Kidney (tissue), 14 donors: ENCODE data around the gene ESRRG. TPM values are rescaled to one million over a fixed set of nuclear protein-coding genes. Genes with fewer than 3 reads are reported as not detected.
A peak's percentile ranks its signal among the peaks of the same experiment; 100 is the strongest.

Experiments
- DNase-seq, 5 donors: peaks; one replicate each; pipeline ENCODE4 v3.0.0-alpha.2; 2013 to 2020
- FAIRE-seq: peaks from 2 replicates; lab custom pipeline; 2012; peaks lifted over from hg19 to GRCh38; lab: Jason Lieb, UNC
- H3K27ac ChIP-seq, 2 donors: one replicate each; pipeline ENCODE4 v1.7.0; 2013; ENCODE audit warnings: low read depth in 2 of 2, low read length in 2 of 2, inconsistent platforms in 1 of 2
- H3K27me3 ChIP-seq: one replicate; pipeline ENCODE4 v1.7.1; 2013; ENCODE audit warnings: low read length, inconsistent platforms; ENCODE audit not compliant: control insufficient read depth, insufficient read depth
- H3K36me3 ChIP-seq, 3 donors: one replicate each; pipeline versions ENCODE4 v1.7.0 to v1.7.1; 2013; ENCODE audit warnings: low read length in 3 of 3, control low read depth in 1 of 3, inconsistent platforms in 1 of 3; ENCODE audit not compliant: insufficient read depth in 3 of 3, control insufficient read depth in 2 of 3
- H3K4me1 ChIP-seq, 3 donors: one replicate each; pipeline versions ENCODE4 v1.7.0 to v1.7.1; 2013; ENCODE audit warnings: low read length in 3 of 3, inconsistent platforms in 1 of 3, low read depth in 1 of 3; ENCODE audit not compliant: control insufficient read depth in 2 of 3, insufficient read depth in 2 of 3
- H3K4me3 ChIP-seq, 3 donors: one replicate each; pipeline versions ENCODE4 v1.7.0 to v1.8.1; 2013; ENCODE audit warnings: low read length in 3 of 3, control low read depth in 1 of 3, inconsistent platforms in 1 of 3
- H3K9ac ChIP-seq, 3 donors: one replicate each; pipeline versions ENCODE4 v1.7.0 to v1.7.1; 2013; ENCODE audit warnings: low read length in 3 of 3, control low read depth in 1 of 3, inconsistent platforms in 1 of 3
- H3K9me3 ChIP-seq, 3 donors: one replicate each; pipeline versions ENCODE4 v1.7.0 to v1.7.1; 2013; ENCODE audit warnings: low read length in 3 of 3, control low read depth in 1 of 3, inconsistent platforms in 1 of 3; ENCODE audit not compliant: control insufficient read depth in 2 of 3, insufficient read depth in 1 of 3
- intact Hi-C: fragments of 100-400 bp; cut with DNase I; formaldehyde crosslinking; loops from one replicate; pipeline ENCODE4 v1.11.1; 2022
- polyA plus RNA-seq: library from polyadenylated mRNA; stranded (reverse); fragments of 350-450 nt; fragmentation: Illumina TruSeq; extraction: RNeasy Lipid Tissue Mini Kit (QIAGEN cat#74804); gene quantifications from one replicate; pipeline ENCODE4 v1.2.3, GENCODE V29; 2014; ENCODE audit warnings: low read depth, low replicate concordance; ENCODE audit not compliant: insufficient read depth
- total RNA-seq: library from RNA; stranded (reverse); fragmentation: NEBNext Ultra II Directional; extraction: Animal tissue kit (Norgen Biotek cat#: 25700); gene quantifications from one replicate; pipeline ENCODE4 v1.2.1, GENCODE V29; 2021
- TF ChIP-seq, protein P1 (sequence below): IDR thresholded peaks from 3 replicates; pipeline ENCODE4 v1.5.1; 2012; ENCODE audit warnings: mild to moderate bottlenecking, moderate library complexity, borderline replicate concordance; ENCODE audit not compliant: insufficient read depth; ENCODE audit errors: extremely low read depth
- donor health status: control.
- donor health status: control.
- donor health status: control.
- donor health status: control.
- donor health status: control.
- donor health status: DM: yes; HTN: yes; CAD: no.
- donor health status: Normal renal cell carcinoma (clear cell type).

ESRRG gene
- total and polyA plus RNA-seq, 2 donors from 2014 or later, result 11.9 to 25.3 TPM

DNA sequence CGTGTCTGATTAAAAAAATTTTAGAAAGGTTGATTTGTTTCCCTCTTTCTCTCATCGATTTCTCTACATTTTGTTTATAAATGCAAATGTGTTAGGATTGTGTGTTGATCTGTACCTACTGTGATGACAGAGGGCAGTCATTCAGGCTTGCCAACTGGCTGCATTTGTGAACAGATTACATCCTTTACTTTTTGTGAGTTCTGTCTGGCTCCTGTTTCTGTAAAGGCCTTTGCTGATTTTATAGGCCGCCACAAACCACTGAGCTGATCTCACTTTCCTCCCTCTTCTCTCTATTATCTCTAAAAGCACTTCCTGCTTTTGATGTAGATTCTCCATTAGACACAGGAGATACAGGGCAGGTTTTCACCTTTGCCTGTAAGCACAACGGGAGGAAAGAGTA, 106.8 kb downstream of the ESRRG start:
- DNase-seq (no peak), FAIRE-seq (no peak)
- no peaks in the 10 kb centered on the region for H3K9me3 ChIP-seq
- TF ChIP-seq, protein P1, sequence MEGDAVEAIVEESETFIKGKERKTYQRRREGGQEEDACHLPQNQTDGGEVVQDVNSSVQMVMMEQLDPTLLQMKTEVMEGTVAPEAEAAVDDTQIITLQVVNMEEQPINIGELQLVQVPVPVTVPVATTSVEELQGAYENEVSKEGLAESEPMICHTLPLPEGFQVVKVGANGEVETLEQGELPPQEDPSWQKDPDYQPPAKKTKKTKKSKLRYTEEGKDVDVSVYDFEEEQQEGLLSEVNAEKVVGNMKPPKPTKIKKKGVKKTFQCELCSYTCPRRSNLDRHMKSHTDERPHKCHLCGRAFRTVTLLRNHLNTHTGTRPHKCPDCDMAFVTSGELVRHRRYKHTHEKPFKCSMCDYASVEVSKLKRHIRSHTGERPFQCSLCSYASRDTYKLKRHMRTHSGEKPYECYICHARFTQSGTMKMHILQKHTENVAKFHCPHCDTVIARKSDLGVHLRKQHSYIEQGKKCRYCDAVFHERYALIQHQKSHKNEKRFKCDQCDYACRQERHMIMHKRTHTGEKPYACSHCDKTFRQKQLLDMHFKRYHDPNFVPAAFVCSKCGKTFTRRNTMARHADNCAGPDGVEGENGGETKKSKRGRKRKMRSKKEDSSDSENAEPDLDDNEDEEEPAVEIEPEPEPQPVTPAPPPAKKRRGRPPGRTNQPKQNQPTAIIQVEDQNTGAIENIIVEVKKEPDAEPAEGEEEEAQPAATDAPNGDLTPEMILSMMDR, result no peak
- no peaks in the 10 kb centered on the region for H3K4me1 ChIP-seq
- intact Hi-C loops, result no loop called here
- H3K4me3 ChIP-seq, result no peak overlapping the region
- no peak overlapping the region for H3K9ac ChIP-seq
- H3K36me3 ChIP-seq, result peaks cover 0 to 2% (median 0%) of the 10 kb centered on the region in 3 donors
- no peak overlapping the region for H3K27ac ChIP-seq
- H3K27me3 ChIP-seq, result no peaks in the 10 kb centered on the region

DNA sequence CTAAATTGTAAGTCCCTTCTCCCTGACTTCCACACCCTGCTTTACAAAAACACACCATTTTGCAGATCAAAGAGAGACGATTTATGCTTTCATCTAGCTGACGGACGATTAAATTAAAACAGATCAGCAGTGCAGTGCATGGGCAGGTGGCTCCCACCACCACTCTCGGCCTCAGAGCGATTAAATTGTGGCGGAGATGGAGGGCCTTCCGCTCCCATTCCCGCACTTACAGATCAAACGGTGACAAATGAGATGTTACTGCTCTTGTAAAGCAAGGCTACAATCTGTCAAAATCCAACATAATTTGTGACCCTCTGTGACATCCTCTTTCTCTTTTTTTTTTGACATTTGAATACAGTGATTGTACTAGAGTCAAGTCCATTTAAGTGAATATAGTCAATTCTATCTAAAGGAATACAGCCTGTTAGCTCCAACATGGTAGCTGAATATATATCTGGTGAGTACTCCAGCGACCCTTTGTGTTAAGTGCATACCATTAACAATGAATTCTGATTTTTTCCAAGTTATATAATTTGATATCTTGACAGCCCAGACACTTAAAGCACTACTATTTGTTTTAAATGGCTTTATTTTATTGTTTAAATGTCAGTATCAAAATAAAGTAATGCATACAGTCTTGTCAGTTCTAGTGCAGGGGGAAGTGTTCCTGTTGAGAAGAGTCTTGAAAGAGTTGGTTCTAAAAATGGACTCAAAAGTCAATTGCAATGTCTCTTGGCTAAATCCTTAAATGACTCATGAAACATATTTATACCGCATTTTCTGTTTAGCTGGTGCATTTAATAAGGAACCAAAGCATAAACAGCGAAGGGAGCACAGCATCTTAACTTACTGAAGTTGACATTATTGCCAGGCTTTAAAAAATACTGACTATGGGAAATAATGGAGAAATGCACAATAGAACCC, 109.0 kb downstream of the ESRRG start:
- peak in 2 of 5 donors; percentile 11 to 26 for DNase-seq
- intact Hi-C loops, result no loop called here
- Histone ChIP-seq H3K36me3 (peaks cover 0 to 2% (median 0%) of the 10 kb centered on the region in 3 donors), H3K4me1 (no peaks in the 10 kb centered on the region), H3K9me3 (no peaks in the 10 kb centered on the region), H3K27ac (no peak overlapping the region), H3K4me3 (no peak overlapping the region), H3K9ac (no peak overlapping the region), H3K27me3 (no peaks in the 10 kb centered on the region)
- no peak for FAIRE-seq
- TF ChIP-seq, protein P1, result no peak

DNA sequence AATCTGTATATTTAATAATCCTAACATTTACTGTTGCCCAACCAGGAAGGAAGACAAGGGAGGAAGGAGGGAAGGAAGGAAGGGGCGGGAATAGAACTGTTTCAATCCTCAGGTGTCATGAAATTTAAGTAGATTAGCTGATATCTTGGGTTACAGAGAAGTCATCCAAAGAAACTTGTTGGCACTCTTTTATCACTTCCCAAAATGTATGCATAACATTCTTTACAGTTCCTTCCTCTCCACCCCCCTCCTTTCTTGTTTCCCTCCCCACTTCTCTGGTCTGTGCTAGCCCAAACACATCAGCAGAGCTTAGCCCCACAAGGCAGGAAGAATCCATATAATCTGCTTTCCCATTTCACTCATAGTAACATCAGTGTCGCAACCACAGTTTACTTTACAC, 110.9 kb downstream of the ESRRG start:
- FAIRE-seq (no peak), DNase-seq (no peak)
- intact Hi-C loops, result no loop called here
- Histone ChIP-seq H3K4me3 (no peak overlapping the region), H3K27ac (no peak overlapping the region), H3K36me3 (peaks cover 0 to 2% (median 0%) of the 10 kb centered on the region in 3 donors), H3K9me3 (no peaks in the 10 kb centered on the region), H3K27me3 (no peaks in the 10 kb centered on the region), H3K9ac (no peak overlapping the region), H3K4me1 (no peaks in the 10 kb centered on the region)
- TF ChIP-seq, protein P1, result no peak
